H7 (cell line): ENCODE results near the gene RHEB. TPM values are rescaled to one million over a fixed set of nuclear protein-coding genes. Genes with fewer than 3 reads are reported as not detected.
"Not testable (repeated sequence)": the region's sequence is repeated elsewhere in the genome, so short reads cannot be mapped to it uniquely, and the experiment has no call there.

ENCODE experiments used
- DNase-seq: peaks from one replicate; pipeline ENCODE4 v3.0.0; 2012
- H3K27me3 ChIP-seq: 2 replicates; pipeline ENCODE4 v1.6.0; 2011; ENCODE audit warnings: mild to moderate bottlenecking, low read length; ENCODE audit not compliant: control insufficient read depth, insufficient read depth
- H3K36me3 ChIP-seq: replicated peaks from 2 replicates; pipeline ENCODE4 v1.5.1; 2011; ENCODE audit warnings: low read length; ENCODE audit not compliant: control insufficient read depth, insufficient read depth
- H3K4me3 ChIP-seq: 2 replicates; pipeline ENCODE4 v1.5.1; 2011; ENCODE audit warnings: low read depth, mild to moderate bottlenecking, control low read depth, low read length, moderate library complexity; ENCODE audit not compliant: insufficient read depth
- total RNA-seq: library from RNA; depleted of rRNA; stranded (reverse); fragments of >200 nt; shearing (Covaris generic); gene quantifications from 2 replicates; pipeline ENCODE4 v1.2.3, GENCODE V29; 2014

The RHEB gene
- total RNA-seq, 1 experiment from 2014 or later, result 119 TPM

GRCh38 chr7:151542606-151543130, 23.0 kb upstream of the RHEB start:
- no peak for DNase-seq
- Histone ChIP-seq H3K27me3 (no peaks in the 10 kb centered on the region), H3K36me3 (no peaks in the 10 kb centered on the region), H3K4me3 (no peak overlapping the region)

DNA sequence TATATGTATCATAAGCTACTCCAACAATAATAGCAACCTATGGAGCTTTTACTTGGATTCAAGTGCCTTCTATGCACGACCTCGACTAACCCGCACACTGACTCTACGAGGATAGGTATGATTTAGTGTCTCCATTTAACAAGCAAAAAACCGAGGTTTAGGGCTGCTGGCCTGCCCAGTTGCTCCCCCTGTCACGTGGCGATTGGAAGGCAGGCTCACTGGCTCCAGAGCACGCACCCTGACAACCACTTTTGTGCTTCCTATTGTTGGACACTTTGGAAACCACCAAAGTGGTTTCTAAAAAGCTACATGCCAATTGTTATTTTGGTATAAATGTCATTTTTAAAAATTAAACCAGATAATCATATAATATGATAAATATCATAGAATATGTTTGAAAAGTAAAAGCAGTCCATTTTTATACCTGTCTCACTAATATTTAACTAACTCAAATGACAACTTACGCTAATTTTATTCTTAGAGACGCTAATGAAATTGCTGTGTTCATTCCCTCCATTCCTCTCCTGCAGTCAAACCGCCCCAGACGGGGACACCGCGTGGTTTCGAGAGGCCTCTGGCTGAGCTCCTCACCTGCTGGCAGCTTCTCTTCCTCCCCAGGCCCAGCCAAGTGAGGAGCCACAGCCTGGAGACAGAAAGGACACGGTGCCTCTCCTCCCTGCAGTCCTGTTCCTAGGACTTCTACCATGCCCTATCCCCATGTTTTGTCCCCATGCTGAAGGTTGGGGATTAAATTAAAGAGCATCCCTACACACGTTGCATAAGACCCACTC, 22.2 kb upstream of the RHEB start:
- Histone ChIP-seq H3K4me3 (no peak overlapping the region), H3K27me3 (no peaks in the 10 kb centered on the region), H3K36me3 (no peaks in the 10 kb centered on the region)
- DNase-seq, result peak; percentile 30

DNA sequence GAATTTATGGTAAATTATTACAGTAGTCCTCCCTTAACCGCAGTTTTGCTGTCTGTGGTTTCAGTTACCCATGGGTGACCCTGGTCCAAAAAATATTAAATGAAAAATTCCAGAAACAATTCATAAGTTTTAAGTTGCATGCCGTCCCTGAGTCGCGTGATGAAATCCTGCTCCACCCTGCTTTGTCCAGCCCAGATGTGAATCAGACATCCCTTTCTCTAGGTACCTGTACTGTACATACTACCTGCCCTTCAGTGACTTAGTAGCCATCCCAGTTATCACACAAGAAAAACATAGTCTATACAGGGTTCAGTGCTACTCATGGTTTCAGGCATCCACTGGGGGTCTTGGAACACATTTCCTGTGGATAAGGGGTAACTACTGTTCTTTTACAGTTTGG, 20.5 kb upstream of the RHEB start:
- DNase-seq, result no peak
- Histone ChIP-seq H3K36me3 (no peaks in the 10 kb centered on the region), H3K27me3 (no peaks in the 10 kb centered on the region), H3K4me3 (no peak overlapping the region)

DNA sequence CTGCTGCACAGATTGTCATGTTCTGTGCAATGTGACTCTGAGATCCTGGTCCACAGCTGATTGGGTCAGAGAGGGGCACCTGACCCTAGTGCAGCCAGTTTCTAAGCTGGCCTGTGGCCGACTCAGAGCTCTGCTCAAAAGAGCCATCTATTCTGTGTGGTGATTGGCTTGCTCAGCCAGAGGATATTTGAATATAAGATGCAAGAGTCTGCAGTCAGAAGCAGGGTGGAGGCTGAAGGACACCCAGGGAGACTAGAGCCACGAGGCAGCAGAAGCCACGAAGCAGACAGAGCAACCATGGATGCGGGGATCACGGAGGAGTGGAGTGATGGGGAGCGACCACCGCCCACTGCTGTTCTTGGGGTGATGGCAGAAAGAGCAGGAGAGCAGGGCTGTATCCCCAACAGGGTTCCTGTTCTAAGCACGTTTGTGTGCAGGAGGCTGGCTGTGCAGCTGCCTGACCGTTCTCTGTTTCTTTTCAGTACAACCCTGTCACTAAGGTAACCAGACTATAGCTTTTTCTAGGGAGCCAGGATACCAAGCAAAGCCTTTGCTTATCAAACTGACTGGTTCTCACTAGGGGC, 19.5 kb upstream of the RHEB start:
- DNase-seq, result peak; percentile 64
- H3K36me3 ChIP-seq, result no peaks in the 10 kb centered on the region
- no peak overlapping the region for H3K4me3 ChIP-seq
- H3K27me3 ChIP-seq, result no peaks in the 10 kb centered on the region

DNA sequence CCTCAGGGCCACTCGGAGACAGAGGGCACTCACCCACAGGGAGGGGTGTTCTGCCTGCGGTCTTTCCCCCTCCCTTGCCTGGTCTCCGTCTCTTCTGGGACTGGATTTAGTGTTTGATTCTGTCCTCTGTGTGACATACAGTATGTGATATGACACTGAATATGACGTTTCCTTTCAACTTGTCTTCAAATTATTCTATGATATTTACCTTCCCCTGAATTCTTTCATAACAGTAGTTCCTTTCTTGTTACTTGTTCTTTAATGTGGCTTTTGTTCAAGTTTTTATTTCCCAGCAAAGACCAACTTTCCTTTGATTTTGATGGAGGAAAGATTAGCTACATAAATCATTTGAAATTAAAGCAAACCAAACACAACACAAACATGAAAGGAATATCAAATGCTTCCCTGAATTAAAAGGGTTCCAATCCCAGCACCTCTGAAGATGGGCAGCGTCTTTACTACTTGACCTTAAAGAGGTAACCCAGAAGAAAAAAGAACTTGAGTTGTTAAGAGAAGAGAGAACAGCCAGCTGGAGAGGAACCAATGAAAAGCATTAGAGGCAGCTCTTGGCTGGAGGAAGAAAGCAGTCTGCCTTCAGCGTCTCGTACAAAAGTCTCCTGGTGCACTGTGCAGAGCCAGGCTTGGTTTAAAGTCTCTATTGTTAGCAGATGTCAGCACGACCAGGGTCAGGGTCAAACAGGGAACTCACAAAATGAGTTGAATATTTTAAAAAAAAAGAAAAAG, 18.3 kb upstream of the RHEB start:
- Histone ChIP-seq H3K27me3 (no peaks in the 10 kb centered on the region), H3K4me3 (no peak overlapping the region), H3K36me3 (no peaks in the 10 kb centered on the region)
- no peak for DNase-seq

- H3K4me3 ChIP-seq, H3K36me3 ChIP-seq, H3K27me3 ChIP-seq, DNase-seq: not testable (repeated sequence)
Measured at GRCh38 chr7:151536178-151536577, 16.5 kb upstream of the RHEB start.

GRCh38 chr7:151529842-151530241, 10.1 kb upstream of the RHEB start:
- Histone ChIP-seq H3K27me3 (no peaks in the 10 kb centered on the region), H3K36me3 (no peaks in the 10 kb centered on the region), H3K4me3 (no peak overlapping the region)
- no peak for DNase-seq

- H3K4me3 ChIP-seq, result no peak overlapping the region
- DNase-seq, result no peak
- no peaks in the 10 kb centered on the region for H3K27me3 ChIP-seq
- H3K36me3 ChIP-seq, result no peaks in the 10 kb centered on the region
Measured at GRCh38 chr7:151524845-151525244, 5.2 kb upstream of the RHEB start.

GRCh38 chr7:151524331-151524730, 4.6 kb upstream of the RHEB start:
- Histone ChIP-seq H3K36me3 (no peaks in the 10 kb centered on the region), H3K27me3 (no peaks in the 10 kb centered on the region), H3K4me3 (no peak overlapping the region)
- DNase-seq, result no peak

DNA sequence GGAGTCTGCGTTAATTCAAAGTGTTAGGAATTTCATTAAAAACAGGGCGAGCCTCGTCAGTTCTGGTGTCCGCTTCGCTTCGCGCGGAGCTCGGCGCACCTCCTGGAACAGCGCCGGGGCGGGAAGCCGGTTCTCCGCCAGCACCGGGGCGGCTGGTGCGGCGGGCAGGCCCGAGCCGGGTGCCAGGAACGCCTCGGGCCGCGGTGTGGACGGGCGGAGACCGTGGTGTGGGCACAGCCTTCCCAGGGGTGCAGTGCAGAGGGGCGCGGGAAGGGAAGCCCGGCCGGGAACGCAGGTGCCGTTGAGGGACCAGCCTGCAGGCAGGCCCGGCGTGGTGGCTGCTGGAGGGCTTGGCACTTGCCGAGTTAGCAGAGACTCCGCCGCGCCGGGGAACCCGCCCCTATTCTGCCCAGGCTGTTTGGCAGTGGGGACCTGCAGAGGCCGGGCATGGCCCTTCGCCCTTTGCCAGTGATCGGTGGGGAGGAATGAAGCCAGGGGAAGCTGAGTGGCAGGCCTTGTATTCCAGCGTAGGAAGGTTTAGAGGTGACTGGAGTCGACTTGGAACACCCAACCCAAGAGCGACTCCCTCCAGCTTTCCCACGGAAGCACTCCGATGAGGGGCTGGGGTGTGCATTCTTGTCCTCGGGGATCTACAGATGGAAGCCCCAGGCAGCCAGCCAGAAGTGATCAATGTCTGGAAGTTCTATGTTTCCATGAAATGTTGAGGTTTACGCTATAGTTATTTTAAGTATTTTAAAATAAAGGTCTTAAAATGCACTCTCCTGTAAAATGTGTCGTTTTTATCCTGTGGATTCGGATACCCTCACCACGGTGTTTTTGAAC, 945 bp upstream of the RHEB start:
- Histone ChIP-seq H3K36me3 (no peaks in the 10 kb centered on the region), H3K27me3 (no peaks in the 10 kb centered on the region), H3K4me3 (peak overlapping the region; percentile 28; the same call in 1 of the 2 replicates)
- peak; percentile 68 for DNase-seq

GRCh38 chr7:151518947-151519764, 539 bp downstream of the RHEB start:
- not testable (repeated sequence) for H3K36me3 ChIP-seq, H3K27me3 ChIP-seq
- H3K4me3 ChIP-seq, result peak overlapping the region; percentile 65
- peak; percentile 67 for DNase-seq

DNA sequence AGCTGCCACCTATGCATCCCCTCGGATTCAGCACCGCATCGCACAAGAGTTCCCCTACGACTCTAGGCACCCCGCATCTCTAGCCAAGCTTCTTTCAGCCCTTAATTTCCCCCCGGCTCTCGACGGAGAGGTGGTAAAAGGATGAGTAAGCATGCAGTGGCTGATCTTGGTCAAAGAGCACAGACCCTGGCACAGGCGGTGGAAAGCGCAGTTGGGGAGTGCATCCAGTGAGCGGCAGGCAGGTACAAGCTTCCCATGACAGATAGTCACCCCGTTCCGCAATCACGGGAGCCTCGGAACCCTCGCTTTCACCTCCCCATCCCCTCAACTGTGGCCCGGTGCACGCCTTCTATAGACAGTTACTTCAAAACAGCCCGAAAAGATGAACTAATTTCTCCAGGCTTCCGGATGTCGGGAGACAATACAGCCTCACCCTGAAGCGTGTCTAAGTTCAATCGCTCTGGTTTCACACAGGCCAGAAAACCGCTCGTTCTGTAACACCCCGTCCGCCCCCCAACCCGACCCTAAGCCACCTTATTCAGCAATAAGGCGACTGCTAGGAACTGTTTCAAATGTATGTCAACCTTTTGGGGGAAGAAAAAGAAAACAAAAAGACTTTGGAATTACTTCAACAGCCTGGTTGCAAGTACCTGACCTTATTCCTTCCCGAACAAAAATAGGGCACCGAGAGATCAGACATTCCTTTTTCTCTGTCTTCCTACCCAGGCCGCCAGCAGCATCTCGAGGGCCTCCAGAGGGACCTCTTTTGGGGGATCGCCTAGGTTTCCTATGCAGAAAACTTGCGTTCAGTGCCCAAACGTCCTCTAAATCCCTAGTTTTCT, 1.4 kb downstream of the RHEB start:
- H3K36me3 ChIP-seq, result no peaks in the 10 kb centered on the region
- no peak for DNase-seq
- peak overlapping the region; percentile 65 for H3K4me3 ChIP-seq
- H3K27me3 ChIP-seq, result no peaks in the 10 kb centered on the region

DNA sequence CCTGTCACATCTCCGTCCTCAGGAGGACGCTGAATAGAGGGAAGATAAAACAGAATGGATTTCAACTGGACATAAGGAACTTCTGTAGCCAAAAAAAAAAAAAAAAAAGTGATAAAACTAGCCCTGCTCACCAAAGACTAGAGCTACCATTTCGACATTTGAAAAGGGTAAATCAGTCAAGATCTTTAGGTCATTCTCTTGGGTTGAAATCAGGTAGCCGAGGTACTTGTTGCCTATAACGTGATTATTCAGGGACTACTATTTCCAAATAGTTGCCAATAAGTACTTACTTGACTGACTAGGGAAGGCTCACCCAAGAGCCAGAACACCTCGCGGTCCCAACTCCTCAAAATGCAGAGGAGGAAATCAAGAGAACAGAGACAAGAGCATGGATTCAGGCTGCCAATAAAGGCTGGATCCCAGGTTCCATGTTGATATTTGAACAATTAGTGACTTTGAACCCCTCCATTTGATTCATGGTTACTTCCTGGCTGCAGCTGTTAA, 2.0 kb downstream of the RHEB start:
- Histone ChIP-seq H3K4me3 (peak overlapping the region; percentile 65), H3K27me3 (no peaks in the 10 kb centered on the region), H3K36me3 (no peaks in the 10 kb centered on the region)
- no peak for DNase-seq
